ENCODE data around the gene EBPL.
A peak's percentile ranks its signal among the peaks of the same experiment; 100 is the strongest.
"Not testable (repeated sequence)": the region's sequence is repeated elsewhere in the genome, so short reads cannot be mapped to it uniquely, and the experiment has no call there.

Gene EBPL

GRCh38 chr13:49625392-49626079, 65.8 kb downstream of the EBPL start:
- H3K9me3 ChIP-seq (ENCODE audit: control insufficient read depth in 5 of 5, low read length in 5 of 5) = no peaks in the 10 kb centered on the region
- H3K27me3 ChIP-seq (ENCODE audit: control insufficient read depth in 5 of 5, insufficient read depth in 4 of 5, low read length in 5 of 5) = no peaks in the 10 kb centered on the region
- no peaks in the 10 kb centered on the region for H3K36me3 ChIP-seq (ENCODE audit: control insufficient read depth in 5 of 5, insufficient read depth in 5 of 5, low read length in 5 of 5)
- H3K9ac ChIP-seq (ENCODE audit: low read length in 5 of 5) = no peak overlapping the region
- H3K27ac ChIP-seq (ENCODE audit: low read depth, low read length) = peak overlapping the region; percentile 41
- peak overlapping the region in 1 of 5 donors; percentile 41 for H3K4me3 ChIP-seq (ENCODE audit: low read depth in 1 of 5, low read length in 5 of 5)
- H3K4me1 ChIP-seq (ENCODE audit: control insufficient read depth in 5 of 5, insufficient read depth in 5 of 5, low read length in 5 of 5) = peaks cover 0 to 29% (median 13%) of the 10 kb centered on the region in 5 donors

- H3K4me1 ChIP-seq (ENCODE audit: control insufficient read depth in 5 of 5, insufficient read depth in 5 of 5, low read length in 5 of 5) = peaks cover 0 to 25% (median 13%) of the 10 kb centered on the region in 5 donors
- H3K36me3 ChIP-seq (ENCODE audit: control insufficient read depth in 5 of 5, insufficient read depth in 5 of 5, low read length in 5 of 5) = no peaks in the 10 kb centered on the region
- no peak overlapping the region for H3K4me3 ChIP-seq (ENCODE audit: low read depth in 1 of 5, low read length in 5 of 5)
- no peaks in the 10 kb centered on the region for H3K9me3 ChIP-seq (ENCODE audit: control insufficient read depth in 5 of 5, low read length in 5 of 5)
- H3K27ac ChIP-seq (ENCODE audit: low read depth, low read length) = no peak overlapping the region
- no peaks in the 10 kb centered on the region for H3K27me3 ChIP-seq (ENCODE audit: control insufficient read depth in 5 of 5, insufficient read depth in 4 of 5, low read length in 5 of 5)
- no peak overlapping the region for H3K9ac ChIP-seq (ENCODE audit: low read length in 5 of 5)
These were observed 67.1 kb downstream of the EBPL start for GRCh38 chr13:49624229-49624628.

GRCh38 chr13:49622174-49622946, 68.9 kb downstream of the EBPL start:
- Histone ChIP-seq H3K4me1 (ENCODE audit: control insufficient read depth in 5 of 5, insufficient read depth in 5 of 5, low read length in 5 of 5) (peaks cover 0 to 15% (median 11%) of the 10 kb centered on the region in 5 donors), H3K36me3 (ENCODE audit: control insufficient read depth in 5 of 5, insufficient read depth in 5 of 5, low read length in 5 of 5) (no peaks in the 10 kb centered on the region), H3K9ac (ENCODE audit: low read length in 5 of 5) (no peak overlapping the region), H3K4me3 (ENCODE audit: low read depth in 1 of 5, low read length in 5 of 5) (no peak overlapping the region), H3K27ac (ENCODE audit: low read depth, low read length) (no peak overlapping the region), H3K27me3 (ENCODE audit: control insufficient read depth in 5 of 5, insufficient read depth in 4 of 5, low read length in 5 of 5) (no peaks in the 10 kb centered on the region), H3K9me3 (ENCODE audit: control insufficient read depth in 5 of 5, low read length in 5 of 5) (no peaks in the 10 kb centered on the region)

- Histone ChIP-seq H3K9me3 (ENCODE audit: control insufficient read depth in 5 of 5, low read length in 5 of 5) (no peaks in the 10 kb centered on the region), H3K27me3 (ENCODE audit: control insufficient read depth in 5 of 5, insufficient read depth in 4 of 5, low read length in 5 of 5) (no peaks in the 10 kb centered on the region), H3K4me3 (ENCODE audit: low read depth in 1 of 5, low read length in 5 of 5) (peak overlapping the region in 3 of 5 donors; percentile 33 to 42 (median 33)), H3K9ac (ENCODE audit: low read length in 5 of 5) (no peak overlapping the region), H3K36me3 (ENCODE audit: control insufficient read depth in 5 of 5, insufficient read depth in 5 of 5, low read length in 5 of 5) (no peaks in the 10 kb centered on the region), H3K27ac (ENCODE audit: low read depth, low read length) (no peak overlapping the region), H3K4me1 (ENCODE audit: control insufficient read depth in 5 of 5, insufficient read depth in 5 of 5, low read length in 5 of 5) (peaks cover 1 to 23% (median 6%) of the 10 kb centered on the region in 5 donors)
These were observed 71.1 kb downstream of the EBPL start for GRCh38 chr13:49620170-49620621.

- peaks cover 0 to 2% (median 0%) of the 10 kb centered on the region in 5 donors for H3K9me3 ChIP-seq (ENCODE audit: control insufficient read depth in 5 of 5, low read length in 5 of 5)
- peak overlapping the region; percentile 69 for H3K27ac ChIP-seq (ENCODE audit: low read depth, low read length)
- H3K4me1 ChIP-seq (ENCODE audit: control insufficient read depth in 5 of 5, insufficient read depth in 5 of 5, low read length in 5 of 5) = peaks cover 0 to 19% (median 5%) of the 10 kb centered on the region in 5 donors
- H3K9ac ChIP-seq (ENCODE audit: low read length in 5 of 5) = no peak overlapping the region
- no peaks in the 10 kb centered on the region for H3K27me3 ChIP-seq (ENCODE audit: control insufficient read depth in 5 of 5, insufficient read depth in 4 of 5, low read length in 5 of 5)
- no peaks in the 10 kb centered on the region for H3K36me3 ChIP-seq (ENCODE audit: control insufficient read depth in 5 of 5, insufficient read depth in 5 of 5, low read length in 5 of 5)
- no peak overlapping the region for H3K4me3 ChIP-seq (ENCODE audit: low read depth in 1 of 5, low read length in 5 of 5)
These were observed 74.6 kb downstream of the EBPL start for GRCh38 chr13:49616676-49617065.

GRCh38 chr13:49615836-49616675, 75.2 kb downstream of the EBPL start:
- Histone ChIP-seq H3K27me3 (ENCODE audit: control insufficient read depth in 5 of 5, insufficient read depth in 4 of 5, low read length in 5 of 5) (no peaks in the 10 kb centered on the region), H3K36me3 (ENCODE audit: control insufficient read depth in 5 of 5, insufficient read depth in 5 of 5, low read length in 5 of 5) (no peaks in the 10 kb centered on the region), H3K4me1 (ENCODE audit: control insufficient read depth in 5 of 5, insufficient read depth in 5 of 5, low read length in 5 of 5) (peaks cover 0 to 19% (median 5%) of the 10 kb centered on the region in 5 donors), H3K4me3 (ENCODE audit: low read depth in 1 of 5, low read length in 5 of 5) (peak overlapping the region in 1 of 5 donors; percentile 14), H3K27ac (ENCODE audit: low read depth, low read length) (peak overlapping the region; percentile 69), H3K9ac (ENCODE audit: low read length in 5 of 5) (no peak overlapping the region), H3K9me3 (ENCODE audit: control insufficient read depth in 5 of 5, low read length in 5 of 5) (peaks cover 0 to 2% (median 0%) of the 10 kb centered on the region in 5 donors)

GRCh38 chr13:49612042-49612441, 79.2 kb downstream of the EBPL start:
- not testable (repeated sequence) for H3K4me3 ChIP-seq (ENCODE audit: low read depth in 1 of 5, low read length in 5 of 5); H3K9me3 ChIP-seq (ENCODE audit: control insufficient read depth in 5 of 5, low read length in 5 of 5); H3K27ac ChIP-seq (ENCODE audit: low read depth, low read length); H3K27me3 ChIP-seq (ENCODE audit: control insufficient read depth in 5 of 5, insufficient read depth in 4 of 5, low read length in 5 of 5); H3K36me3 ChIP-seq (ENCODE audit: control insufficient read depth in 5 of 5, insufficient read depth in 5 of 5, low read length in 5 of 5); H3K9ac ChIP-seq (ENCODE audit: low read length in 5 of 5)
- peaks cover 0 to 17% (median 5%) of the 10 kb centered on the region in 5 donors for H3K4me1 ChIP-seq (ENCODE audit: control insufficient read depth in 5 of 5, insufficient read depth in 5 of 5, low read length in 5 of 5)

All from subcutaneous abdominal adipose tissue (tissue), 5 donors.